GM18502 (cell line): ENCODE results near the gene GJD2.

Experiments
- ATAC-seq: cut with Tn5 transposase; IDR thresholded peaks from one replicate; pipeline ENCODE4 v1.9.1; 2021; ENCODE audit warnings: mild to moderate bottlenecking; ENCODE audit not compliant: unreplicated experiment, poor library complexity

The GJD2 gene

GRCh38 chr15:34729056-34729455 is 25.7 kb downstream of the GJD2 start:
- ATAC-seq: no peak

- ATAC-seq: no peak
Observed at GRCh38 chr15:34726406-34727100, 28.2 kb downstream of the GJD2 start.

GRCh38 chr15:34725556-34725955 is 29.2 kb downstream of the GJD2 start:
- ATAC-seq: no peak

GRCh38 chr15:34724481-34724880 is 30.3 kb downstream of the GJD2 start:
- ATAC-seq: no peak

GRCh38 chr15:34722439-34722836 is 32.4 kb downstream of the GJD2 start:
- ATAC-seq: no peak

GRCh38 chr15:34721802-34722438 is 32.9 kb downstream of the GJD2 start:
- no peak for ATAC-seq

- ATAC-seq: no peak
Observed at GRCh38 chr15:34721157-34721801, 33.5 kb downstream of the GJD2 start.

GRCh38 chr15:34719695-34720094 is 35.1 kb downstream of the GJD2 start:
- no peak for ATAC-seq

- no peak for ATAC-seq
Observed at GRCh38 chr15:34718681-34719665, 35.8 kb downstream of the GJD2 start.

- ATAC-seq: no peak
Observed at GRCh38 chr15:34717729-34718128, 37.1 kb downstream of the GJD2 start.

GRCh38 chr15:34716111-34716510 is 38.7 kb downstream of the GJD2 start:
- no peak for ATAC-seq

- no peak for ATAC-seq
Observed at GRCh38 chr15:34714476-34715121, 40.2 kb downstream of the GJD2 start.

- ATAC-seq: no peak
Observed at GRCh38 chr15:34713635-34714034, 41.2 kb downstream of the GJD2 start.

- no peak for ATAC-seq
Observed at GRCh38 chr15:34709866-34710265, 44.9 kb downstream of the GJD2 start.

- ATAC-seq: no peak
Observed at GRCh38 chr15:34708422-34708821, 46.4 kb downstream of the GJD2 start.

GRCh38 chr15:34701536-34701935 is 53.3 kb downstream of the GJD2 start:
- no peak for ATAC-seq
